ENCODE results near the gene CAMK2G.
"Not testable (repeated sequence)": the region's sequence is repeated elsewhere in the genome, so short reads cannot be mapped to it uniquely, and the experiment has no call there.

Gene CAMK2G

GRCh38 chr10:73902351-73902750 is 28.0 kb upstream of the CAMK2G start:
- no peak for DNase-seq (ENCODE audit: low spot score)

- DNase-seq (ENCODE audit: low spot score), result no peak
Measured at GRCh38 chr10:73901261-73901660, 26.9 kb upstream of the CAMK2G start.

GRCh38 chr10:73900064-73900463 is 25.7 kb upstream of the CAMK2G start:
- DNase-seq (ENCODE audit: low spot score), result no peak

- no peak for DNase-seq (ENCODE audit: low spot score)
Measured at GRCh38 chr10:73899423-73899822, 25.1 kb upstream of the CAMK2G start.

GRCh38 chr10:73898730-73899410 is 24.5 kb upstream of the CAMK2G start:
- no peak for DNase-seq (ENCODE audit: low spot score)

- no peak for DNase-seq (ENCODE audit: low spot score)
Measured at GRCh38 chr10:73897693-73898092, 23.3 kb upstream of the CAMK2G start.

GRCh38 chr10:73895381-73895780 is 21.0 kb upstream of the CAMK2G start:
- DNase-seq (ENCODE audit: low spot score), result not testable (repeated sequence)

- DNase-seq (ENCODE audit: low spot score), result no peak
Measured at GRCh38 chr10:73894245-73894971, 20.1 kb upstream of the CAMK2G start.

GRCh38 chr10:73893426-73893825 is 19.1 kb upstream of the CAMK2G start:
- no peak for DNase-seq (ENCODE audit: low spot score)

- DNase-seq (ENCODE audit: low spot score), result no peak
Measured at GRCh38 chr10:73892310-73893030, 18.1 kb upstream of the CAMK2G start.

- no peak for DNase-seq (ENCODE audit: low spot score)
Measured at GRCh38 chr10:73891540-73891939, 17.2 kb upstream of the CAMK2G start.

- DNase-seq (ENCODE audit: low spot score), result not testable (repeated sequence)
Measured at GRCh38 chr10:73890830-73891229, 16.5 kb upstream of the CAMK2G start.

- no peak for DNase-seq (ENCODE audit: low spot score)
Measured at GRCh38 chr10:73890261-73890660, 15.9 kb upstream of the CAMK2G start.

GRCh38 chr10:73889416-73889815 is 15.1 kb upstream of the CAMK2G start:
- not testable (repeated sequence) for DNase-seq (ENCODE audit: low spot score)

- DNase-seq (ENCODE audit: low spot score), result no peak
Measured at GRCh38 chr10:73889014-73889413, 14.7 kb upstream of the CAMK2G start.

GRCh38 chr10:73888514-73888913 is 14.2 kb upstream of the CAMK2G start:
- DNase-seq (ENCODE audit: low spot score), result no peak

- DNase-seq (ENCODE audit: low spot score), result no peak
Measured at GRCh38 chr10:73887294-73888039, 13.1 kb upstream of the CAMK2G start.

- no peak for DNase-seq (ENCODE audit: low spot score)
Measured at GRCh38 chr10:73886661-73887293, 12.4 kb upstream of the CAMK2G start.

- peak; percentile 82 for DNase-seq (ENCODE audit: low spot score)
Measured at GRCh38 chr10:73886085-73886529, 11.8 kb upstream of the CAMK2G start.

- DNase-seq (ENCODE audit: low spot score), result no peak
Measured at GRCh38 chr10:73884017-73884416, 9.7 kb upstream of the CAMK2G start.

GRCh38 chr10:73881221-73881919 is 7.0 kb upstream of the CAMK2G start:
- no peak for DNase-seq (ENCODE audit: low spot score)

Data from iPS-NIHi11 (cell line).